A549 treated with AZD2906 at 1 μM for 4 hours (cell line): ENCODE measurements around the gene GPX7. TPM values are rescaled to one million over a fixed set of nuclear protein-coding genes. Genes with fewer than 3 reads are reported as not detected.

Experiments used
- total RNA-seq: library from RNA; stranded (reverse); fragments of 200-300 nt; extraction: Qiagen RNA extraction; gene quantifications from 5 replicates; pipeline ENCODE4 v1.2.3, GENCODE V29; 2022

Gene GPX7
- not detected in 5 replicates for total RNA-seq

GRCh38 chr1:52601991-52602855 is at the start of gene GPX7:
TSS of gene GPX7 (plus strand) at chr1:52602371. CDS start at chr1:52602410, 39 bp downstream.

GRCh38 chr1:52552505-52553361 is 49.4 kb upstream of the GPX7 start, which contains the start of gene TUT4:
TSS of gene TUT4 (minus strand) at chr1:52553092. CDS start at chr1:52526280, 26,812 bp downstream.

DNA sequence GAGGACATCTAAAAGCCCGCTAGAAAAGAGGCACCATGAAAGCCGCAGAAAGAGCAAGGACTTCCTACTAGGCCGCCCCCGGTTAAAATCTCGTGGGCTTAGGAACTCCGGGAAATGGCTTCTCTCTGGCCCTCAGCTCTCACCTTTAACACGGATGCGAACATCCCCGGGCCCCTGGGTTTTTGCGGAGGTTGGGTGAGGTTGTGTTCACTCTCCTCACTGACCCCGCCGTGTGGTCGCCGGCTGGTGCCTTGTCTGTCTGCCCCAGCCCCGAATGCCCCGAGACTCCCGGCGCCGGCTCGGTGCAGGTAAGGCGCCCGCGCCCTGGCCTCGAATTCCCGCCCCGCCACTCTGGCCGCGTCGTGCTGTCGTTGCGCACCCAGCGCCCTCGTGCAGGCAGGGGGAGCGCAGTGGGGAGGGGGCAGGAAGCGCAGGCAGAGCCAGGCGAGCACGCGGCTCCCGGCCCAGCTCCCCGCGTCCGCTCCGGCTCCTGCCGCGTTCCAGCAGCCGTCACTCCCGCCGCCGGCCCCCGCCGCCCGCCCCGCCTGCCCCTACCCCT is 30.6 kb downstream of the GPX7 start, which contains the start of gene SHISAL2A:
Gene SHISAL2A (plus strand): TSS at position 437 of the 559 bp plus-strand sequence. CDS start 326 bp downstream, outside the sequence.

Other genes starting within 250 kb of the GPX7 start
- 18.2 to 22.9 TPM (median 20.6 TPM) in 5 replicates for gene CC2D1B, start 236.2 kb upstream of the GPX7 start, total RNA-seq
- gene ORC1, start 197.9 kb upstream of the GPX7 start, total RNA-seq, result 22.0 to 27.7 TPM (median 23.6 TPM) in 5 replicates
- gene PRPF38A, start 197.8 kb upstream of the GPX7 start, total RNA-seq, result 20.3 to 24.3 TPM (median 22.9 TPM) in 5 replicates
- 32.1 to 41.3 TPM (median 34.6 TPM) in 5 replicates for gene TUT4, start 49.3 kb upstream of the GPX7 start, total RNA-seq
- 0.46 to 0.84 TPM (median 0.50 TPM) in 5 replicates for gene SHISAL2A, start 30.8 kb downstream of the GPX7 start, total RNA-seq
- gene COA7, start 96.0 kb downstream of the GPX7 start, total RNA-seq, result 21.6 to 29.3 TPM (median 26.1 TPM) in 5 replicates
- 4.8 to 7.0 TPM (median 5.9 TPM) in 5 replicates for gene ZYG11B, start 124.1 kb downstream of the GPX7 start, total RNA-seq
- 2.3 to 2.7 TPM (median 2.6 TPM) in 5 replicates for gene ZYG11A, start 240.4 kb downstream of the GPX7 start, total RNA-seq